Measurements from ENCODE around the gene CMTM4. TPM values are rescaled to one million over a fixed set of nuclear protein-coding genes. Genes with fewer than 3 reads are reported as not detected.
"Not testable (repeated sequence)": the region's sequence is repeated elsewhere in the genome, so short reads cannot be mapped to it uniquely, and the experiment has no call there.

CMTM4 gene
- total RNA-seq, 4 donors from 2014 or later = 170 to 246 (median 201) TPM

GRCh38 chr16:66600477-66600876 is 96.1 kb downstream of the CMTM4 start:
- WGBS, 2 donors = 94 to 100% methylated on average over 1 of the region's 1 CpG

DNA sequence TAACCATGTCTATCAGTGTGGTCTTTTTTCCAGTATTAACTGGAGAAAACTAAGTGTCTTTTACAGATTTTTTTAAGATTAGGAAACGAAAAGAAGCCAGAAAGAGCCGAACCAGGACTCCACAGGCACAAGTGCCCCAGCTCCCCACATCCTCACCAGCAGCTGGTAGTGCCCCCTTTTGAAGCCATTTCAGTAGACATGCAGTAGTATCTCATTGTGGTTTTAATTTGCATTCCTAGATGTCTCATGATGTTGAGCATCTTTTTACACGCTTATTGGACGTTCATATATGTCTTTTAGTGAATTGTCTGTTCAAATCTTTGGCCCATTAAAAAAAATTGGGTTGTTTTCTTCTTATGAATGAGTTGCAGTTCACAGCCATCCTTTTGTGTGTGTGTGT is 96.8 kb downstream of the CMTM4 start:
- TF ChIP-seq POLR2A (IDR thresholded peaks at IDR 0.05) (no peak), CTCF (IDR thresholded peaks at IDR 0.05) (no peak)
- Histone ChIP-seq H3K9me3 (no peaks in the 10 kb centered on the region), H3K27me3 (no peaks in the 10 kb centered on the region), H3K36me3 (no peaks in the 10 kb centered on the region), H3K4me1 (peaks cover 4 to 6% of the 10 kb centered on the region in 2 donors), H3K27ac (no peak overlapping the region), H3K4me3 (replicated peaks in 1 of 3) (no peak overlapping the region)
- 93 to 96% methylated on average over 4 of the region's 4 CpGs for WGBS, 2 donors
- intact Hi-C loops (cut with DNase I) = loop anchor here (5.0 kb wide), 2 partner anchors 117 to 192 kb away; no protein-coding TSS in a partner anchor
- DNase-seq = no peak

More at GRCh38 chr16:66600477-66600876, 96.1 kb downstream of the CMTM4 start:
- no peak overlapping the region for H3K4me3 ChIP-seq (replicated peaks in 1 of 3)
- intact Hi-C loops (cut with DNase I) = loop anchor here (5.0 kb wide), 2 partner anchors 118 to 193 kb away; no protein-coding TSS in a partner anchor
- no peaks in the 10 kb centered on the region for H3K9me3 ChIP-seq
- no peak for DNase-seq
- H3K4me1 ChIP-seq = peaks cover 6% of the 10 kb centered on the region in 2 donors
- H3K36me3 ChIP-seq = no peaks in the 10 kb centered on the region
- H3K27ac ChIP-seq = no peak overlapping the region
- TF ChIP-seq POLR2A (IDR thresholded peaks at IDR 0.05) (no peak), CTCF (IDR thresholded peaks at IDR 0.05) (no peak)
- H3K27me3 ChIP-seq = no peaks in the 10 kb centered on the region

DNA sequence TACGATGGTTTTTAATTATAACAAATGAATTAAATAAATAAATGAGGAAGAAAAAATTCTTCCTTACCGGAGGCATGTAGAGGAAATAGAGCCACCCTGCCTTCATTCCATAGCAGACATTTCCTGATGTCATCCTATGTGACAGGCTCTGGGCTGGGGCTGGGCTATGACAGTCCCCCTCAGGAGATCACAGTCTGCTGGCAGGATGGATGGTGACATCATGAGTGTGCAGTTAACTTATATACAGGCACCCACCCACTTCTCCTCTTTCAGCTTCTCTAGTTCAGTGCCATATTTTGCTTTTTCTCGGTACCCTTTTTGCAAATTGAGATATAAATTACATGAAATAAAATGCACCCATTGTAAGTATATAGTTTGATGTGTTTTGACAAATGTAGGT is 98.4 kb downstream of the CMTM4 start:
- no peaks in the 10 kb centered on the region for H3K9me3 ChIP-seq
- no peaks in the 10 kb centered on the region for H3K4me1 ChIP-seq
- H3K36me3 ChIP-seq = no peaks in the 10 kb centered on the region
- intact Hi-C loops (cut with DNase I) = no loop called here
- DNase-seq = no peak
- H3K27ac ChIP-seq = no peak overlapping the region
- no peak for TF ChIP-seq POLR2A (IDR thresholded peaks at IDR 0.05)
- H3K27me3 ChIP-seq = no peaks in the 10 kb centered on the region
- WGBS, 2 donors = 71 to 82% methylated on average over 3 of the region's 3 CpGs
- no peak overlapping the region for H3K4me3 ChIP-seq (replicated peaks in 1 of 3)

DNA sequence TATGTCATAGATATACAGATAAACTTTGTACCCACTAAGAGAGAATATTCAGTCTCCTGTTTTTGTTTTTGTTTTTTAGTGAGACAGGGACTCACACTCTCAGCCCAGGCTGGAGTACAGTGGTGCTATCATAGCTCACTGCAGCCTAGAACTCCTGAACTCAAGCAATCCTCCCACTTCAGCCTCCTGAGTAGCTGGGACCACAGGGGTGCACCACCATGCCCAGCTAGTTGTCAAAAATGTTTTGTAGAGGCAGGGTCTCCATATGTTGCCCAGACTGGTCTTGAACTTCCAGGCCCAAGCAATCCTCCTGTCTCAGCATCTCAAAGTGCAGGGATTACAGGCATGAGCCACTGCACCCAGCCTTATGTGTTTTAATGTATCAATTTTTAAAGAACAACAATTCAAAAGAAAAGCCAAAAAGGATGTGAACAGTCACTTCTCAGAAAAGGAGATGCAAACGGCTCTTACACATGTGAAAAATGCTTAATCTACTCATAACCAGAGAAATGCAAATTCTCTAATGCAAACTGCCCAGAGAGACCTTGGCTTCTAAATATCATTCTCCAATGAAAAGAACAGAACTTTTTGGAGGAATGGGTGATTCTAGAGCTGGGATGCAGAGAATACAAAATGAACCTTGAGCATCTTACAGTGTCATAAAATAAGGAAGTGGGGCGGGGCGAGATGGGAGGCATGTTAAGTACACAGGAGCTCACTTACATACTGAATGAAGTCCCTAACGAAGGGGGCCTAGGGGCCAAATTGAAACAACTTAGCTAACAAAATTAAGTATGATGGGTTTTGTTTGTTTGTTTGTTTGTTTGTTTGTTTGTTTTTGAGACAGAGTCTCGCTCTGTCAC is 99.3 kb downstream of the CMTM4 start:
- Histone ChIP-seq H3K27ac (no peak overlapping the region), H3K27me3 (no peaks in the 10 kb centered on the region), H3K4me1 (no peaks in the 10 kb centered on the region), H3K36me3 (no peaks in the 10 kb centered on the region), H3K9me3 (no peaks in the 10 kb centered on the region), H3K4me3 (replicated peaks in 1 of 3) (no peak overlapping the region)
- intact Hi-C loops (cut with DNase I) = no loop called here
- no peak for TF ChIP-seq CTCF (IDR thresholded peaks at IDR 0.05)
- TF ChIP-seq POLR2A (IDR thresholded peaks at IDR 0.05) = no peak
- 90 to 91% methylated on average over 5 of the region's 5 CpGs for WGBS, 2 donors
- DNase-seq = no peak

DNA sequence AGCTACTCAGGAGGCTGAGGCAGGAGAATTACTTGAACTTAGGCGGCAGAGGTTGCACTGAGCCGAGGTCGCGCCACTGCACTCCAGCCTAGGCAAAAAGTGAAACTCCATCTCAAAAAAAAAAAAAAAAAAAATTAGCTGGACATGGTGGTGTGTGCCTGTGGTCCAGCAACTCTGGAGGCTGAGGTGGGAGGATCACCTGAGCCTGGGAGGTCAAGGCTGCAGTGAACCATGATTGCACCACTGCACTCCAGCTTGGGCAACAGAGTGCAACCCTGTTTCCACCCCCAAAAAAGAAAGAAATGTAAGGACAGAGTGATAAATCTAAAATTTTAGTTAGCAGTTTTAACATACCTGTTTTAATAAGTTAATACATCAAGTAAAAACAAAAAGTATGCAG is 100.0 kb downstream of the CMTM4 start:
- H3K27me3 ChIP-seq; H3K4me1 ChIP-seq; H3K9me3 ChIP-seq; H3K27ac ChIP-seq; intact Hi-C loops (cut with DNase I); DNase-seq; H3K36me3 ChIP-seq; H3K4me3 ChIP-seq (replicated peaks in 1 of 3): not testable (repeated sequence)
- 94 to 99% methylated on average over 4 of the region's 4 CpGs for WGBS, 2 donors

- intact Hi-C loops (cut with DNase I) = no loop called here
- TF ChIP-seq CTCF (IDR thresholded peaks at IDR 0.05) (no peak), POLR2A (IDR thresholded peaks at IDR 0.05) (no peak)
Measured at GRCh38 chr16:66594739-66595138, 101.8 kb downstream of the CMTM4 start.

More at GRCh38 chr16:66594739-66595138, 101.8 kb downstream of the CMTM4 start:
- Histone ChIP-seq H3K4me3 (replicated peaks in 1 of 3) (no peak overlapping the region), H3K36me3 (no peaks in the 10 kb centered on the region), H3K9me3 (no peaks in the 10 kb centered on the region), H3K4me1 (no peaks in the 10 kb centered on the region), H3K27ac (no peak overlapping the region), H3K27me3 (no peaks in the 10 kb centered on the region)
- 55 to 67% methylated on average over 7 of the region's 7 CpGs for WGBS, 2 donors
- no peak for DNase-seq
